Keratinocyte (primary cell): ENCODE measurements around the gene PDCD4.

Experiments
- EZH2 ChIP-seq: IDR thresholded peaks from one replicate; pipeline ENCODE4 v1.6.1; 2012; ENCODE audit warnings: inconsistent platforms, mild to moderate bottlenecking, low read length, moderate library complexity
- TF ChIP-seq, protein P1 (sequence below), 3 experiments: IDR thresholded peaks in 1 of 3; conservative IDR thresholded peaks in 1 of 3; optimal IDR thresholded peaks in 1 of 3; 2 replicates in 2 of 3; 3 replicates in 1 of 3; pipeline versions ENCODE3 to v1.5.1; 2011; ENCODE audit warnings: low read length in 3 of 3, mild to moderate bottlenecking in 3 of 3, moderate library complexity in 2 of 3, control low read depth in 1 of 3, inconsistent platforms in 1 of 3; ENCODE audit not compliant: insufficient read depth in 2 of 3; ENCODE audit errors: extremely low read depth in 1 of 3

DNA sequence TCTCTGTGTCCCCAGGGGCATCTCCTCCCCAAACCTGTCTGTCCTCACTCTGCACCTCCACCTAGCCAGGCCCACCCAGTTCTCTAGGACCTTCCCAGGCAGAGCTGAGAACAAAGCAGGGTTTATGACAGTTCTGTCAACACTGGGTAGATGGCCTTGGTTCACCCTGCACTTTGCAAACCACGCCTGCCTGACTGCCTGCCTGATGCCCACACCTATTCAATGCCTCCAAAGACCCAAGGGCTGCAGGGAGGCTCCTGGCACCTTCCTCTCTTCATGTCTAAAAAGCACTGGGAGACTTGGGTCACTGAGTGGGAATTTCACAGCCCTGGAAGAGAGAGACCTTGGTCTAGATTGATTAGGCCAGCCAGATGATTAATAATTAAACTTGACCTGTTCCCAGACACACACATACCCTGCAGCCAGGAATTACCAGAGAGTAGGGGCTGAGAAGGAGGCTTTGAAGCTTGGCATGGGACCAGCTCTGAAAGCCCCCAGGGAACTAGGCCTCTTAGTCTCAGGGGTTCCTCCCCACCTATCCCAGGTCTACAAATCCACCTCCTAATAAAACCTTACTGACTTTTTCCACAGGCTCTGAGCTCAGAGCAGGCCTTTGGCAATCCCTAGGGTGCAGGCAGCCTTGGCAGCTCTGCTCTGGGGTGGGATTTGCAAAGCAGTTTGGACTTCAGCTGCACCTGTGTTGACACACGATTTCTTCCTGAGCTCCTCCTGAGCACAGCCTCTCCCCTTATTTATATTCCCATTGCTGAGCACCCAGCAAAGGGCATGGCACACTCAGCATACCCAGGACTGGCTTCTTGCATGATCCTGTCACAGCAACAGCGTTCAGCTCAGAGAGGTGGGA lies 25.7 kb upstream of the PDCD4 start:
- TF ChIP-seq, protein P1, sequence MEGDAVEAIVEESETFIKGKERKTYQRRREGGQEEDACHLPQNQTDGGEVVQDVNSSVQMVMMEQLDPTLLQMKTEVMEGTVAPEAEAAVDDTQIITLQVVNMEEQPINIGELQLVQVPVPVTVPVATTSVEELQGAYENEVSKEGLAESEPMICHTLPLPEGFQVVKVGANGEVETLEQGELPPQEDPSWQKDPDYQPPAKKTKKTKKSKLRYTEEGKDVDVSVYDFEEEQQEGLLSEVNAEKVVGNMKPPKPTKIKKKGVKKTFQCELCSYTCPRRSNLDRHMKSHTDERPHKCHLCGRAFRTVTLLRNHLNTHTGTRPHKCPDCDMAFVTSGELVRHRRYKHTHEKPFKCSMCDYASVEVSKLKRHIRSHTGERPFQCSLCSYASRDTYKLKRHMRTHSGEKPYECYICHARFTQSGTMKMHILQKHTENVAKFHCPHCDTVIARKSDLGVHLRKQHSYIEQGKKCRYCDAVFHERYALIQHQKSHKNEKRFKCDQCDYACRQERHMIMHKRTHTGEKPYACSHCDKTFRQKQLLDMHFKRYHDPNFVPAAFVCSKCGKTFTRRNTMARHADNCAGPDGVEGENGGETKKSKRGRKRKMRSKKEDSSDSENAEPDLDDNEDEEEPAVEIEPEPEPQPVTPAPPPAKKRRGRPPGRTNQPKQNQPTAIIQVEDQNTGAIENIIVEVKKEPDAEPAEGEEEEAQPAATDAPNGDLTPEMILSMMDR (optimal IDR thresholded peaks at IDR 0.05 in 1 of 3, IDR thresholded peaks at IDR 0.05 in 1 of 3, conservative IDR thresholded peaks at IDR 0.05 in 1 of 3; ENCODE audit: extremely low read depth in 1 of 3, insufficient read depth in 2 of 3, low read length in 3 of 3) = no peak
- TF ChIP-seq EZH2 = no peak
